BJ (cell line): ENCODE measurements around the gene HLX. TPM values are rescaled to one million over a fixed set of nuclear protein-coding genes. Genes with fewer than 3 reads are reported as not detected.

Experiments
- CTCF ChIA-PET: fragments of 350-600 bp; formaldehyde crosslinking; extraction: SDS; loops from one replicate; lab custom pipeline; 2021; ENCODE audit warnings: antibody characterized with exemption, inconsistent platforms; lab: Yijun Ruan, JAX
- POLR2A ChIA-PET: fragments of 300-600 bp; sonication (Branson Sonifier 250); formaldehyde crosslinking; extraction: SDS; loops from one replicate; lab custom pipeline; 2021; ENCODE audit warnings: antibody characterized with exemption; lab: Charles Lee
- DNase-seq: peaks from one replicate; pipeline ENCODE4 v3.0.0-alpha.2; 2011; ENCODE audit warnings: low read depth
- H3K27me3 ChIP-seq: 2 replicates; pipeline ENCODE4 v1.6.0; 2011; ENCODE audit warnings: low read length; ENCODE audit not compliant: control insufficient read depth, insufficient read depth
- H3K36me3 ChIP-seq: 2 replicates; pipeline ENCODE4 v1.5.1; 2011; ENCODE audit warnings: low read length; ENCODE audit not compliant: control insufficient read depth, insufficient read depth
- H3K4me3 ChIP-seq: 2 replicates; pipeline ENCODE4 v1.5.1; 2011; ENCODE audit warnings: low read depth, mild to moderate bottlenecking, control low read depth, low read length
- CTCF ChIP-seq: IDR thresholded peaks from 2 replicates; pipeline ENCODE4 v1.5.1; 2011; ENCODE audit warnings: low read depth, mild to moderate bottlenecking, control low read depth, inconsistent platforms, low read length, moderate library complexity; ENCODE audit not compliant: insufficient read depth
- polyA plus RNA-seq: library from polyadenylated mRNA; depleted of rRNA; stranded (reverse); fragments of >200 nt; gene quantifications from 2 replicates; pipeline ENCODE4 v1.2.3, GENCODE V29; 2011

The HLX gene
- polyA plus RNA-seq, 1 experiment, result 4.2 TPM

- TF ChIP-seq CTCF, result no peak
- Histone ChIP-seq H3K36me3 (peaks cover 10% of the 10 kb centered on the region), H3K27me3 (peaks cover 5% of the 10 kb centered on the region), H3K4me3 (no peak overlapping the region)
- ChIA-PET POLR2A (interaction anchor here (0.6 kb wide), 1 partner anchor 253 kb away, joined by 3 read pairs; no protein-coding TSS in a partner anchor), CTCF (no interaction called here)
- no peak for DNase-seq
These were observed 7.4 kb downstream of the HLX start for GRCh38 chr1:220886470-220887201.

- H3K27me3 ChIP-seq, result peaks cover 5% of the 10 kb centered on the region
- no peak overlapping the region for H3K4me3 ChIP-seq
- ChIA-PET CTCF (no interaction called here), POLR2A (interaction anchor here (0.6 kb wide), 1 partner anchor 252 kb away, joined by 3 read pairs; no protein-coding TSS in a partner anchor)
- H3K36me3 ChIP-seq, result peaks cover 8% of the 10 kb centered on the region
- no peak for DNase-seq
- TF ChIP-seq CTCF, result no peak
These were observed 7.9 kb downstream of the HLX start for GRCh38 chr1:220887202-220887519.

- DNase-seq, result no peak
- H3K27me3 ChIP-seq, result peaks cover 5% of the 10 kb centered on the region
- no peak overlapping the region for H3K4me3 ChIP-seq
- ChIA-PET CTCF (interaction anchor here (1.1 kb wide), 1 partner anchor 11 kb away, joined by 4 read pairs; no protein-coding TSS in a partner anchor), POLR2A (no interaction called here)
- no peak for TF ChIP-seq CTCF
- H3K36me3 ChIP-seq, result peaks cover 8% of the 10 kb centered on the region
These were observed 8.5 kb downstream of the HLX start for GRCh38 chr1:220887520-220888416.

GRCh38 chr1:220888417-220888986 is 9.3 kb downstream of the HLX start:
- CTCF ChIA-PET, result interaction anchor here (1.1 kb wide), 1 partner anchor 10 kb away, joined by 4 read pairs; no protein-coding TSS in a partner anchor
- POLR2A ChIA-PET, result no interaction called here
- Histone ChIP-seq H3K36me3 (peaks cover 8% of the 10 kb centered on the region), H3K27me3 (peaks cover 5% of the 10 kb centered on the region), H3K4me3 (no peak overlapping the region)
- DNase-seq, result no peak
- no peak for TF ChIP-seq CTCF

- Histone ChIP-seq H3K27me3 (peaks cover 7% of the 10 kb centered on the region), H3K36me3 (peaks cover 4% of the 10 kb centered on the region), H3K4me3 (no peak overlapping the region)
- DNase-seq, result no peak
- TF ChIP-seq CTCF, result no peak
- CTCF ChIA-PET, result no interaction called here
- POLR2A ChIA-PET, result no interaction called here
These were observed 10.1 kb downstream of the HLX start for GRCh38 chr1:220889333-220889732.
